Stimulated activated CD4-positive, alpha-beta T cell treated with anti-CD3 and anti-CD28 coated beads, Interleukin-1b, Interleukin-23, amount 100 ng/mL, for 24 hours (primary cell): ENCODE results near the gene DNAJC7.

Source experiments
- DNase-seq, 4 experiments: peaks; one replicate each; pipeline ENCODE4 v3.0.0-alpha.2; 2020; ENCODE audit warnings: low read depth in 4 of 4, low spot score in 1 of 4

Gene DNAJC7

DNA sequence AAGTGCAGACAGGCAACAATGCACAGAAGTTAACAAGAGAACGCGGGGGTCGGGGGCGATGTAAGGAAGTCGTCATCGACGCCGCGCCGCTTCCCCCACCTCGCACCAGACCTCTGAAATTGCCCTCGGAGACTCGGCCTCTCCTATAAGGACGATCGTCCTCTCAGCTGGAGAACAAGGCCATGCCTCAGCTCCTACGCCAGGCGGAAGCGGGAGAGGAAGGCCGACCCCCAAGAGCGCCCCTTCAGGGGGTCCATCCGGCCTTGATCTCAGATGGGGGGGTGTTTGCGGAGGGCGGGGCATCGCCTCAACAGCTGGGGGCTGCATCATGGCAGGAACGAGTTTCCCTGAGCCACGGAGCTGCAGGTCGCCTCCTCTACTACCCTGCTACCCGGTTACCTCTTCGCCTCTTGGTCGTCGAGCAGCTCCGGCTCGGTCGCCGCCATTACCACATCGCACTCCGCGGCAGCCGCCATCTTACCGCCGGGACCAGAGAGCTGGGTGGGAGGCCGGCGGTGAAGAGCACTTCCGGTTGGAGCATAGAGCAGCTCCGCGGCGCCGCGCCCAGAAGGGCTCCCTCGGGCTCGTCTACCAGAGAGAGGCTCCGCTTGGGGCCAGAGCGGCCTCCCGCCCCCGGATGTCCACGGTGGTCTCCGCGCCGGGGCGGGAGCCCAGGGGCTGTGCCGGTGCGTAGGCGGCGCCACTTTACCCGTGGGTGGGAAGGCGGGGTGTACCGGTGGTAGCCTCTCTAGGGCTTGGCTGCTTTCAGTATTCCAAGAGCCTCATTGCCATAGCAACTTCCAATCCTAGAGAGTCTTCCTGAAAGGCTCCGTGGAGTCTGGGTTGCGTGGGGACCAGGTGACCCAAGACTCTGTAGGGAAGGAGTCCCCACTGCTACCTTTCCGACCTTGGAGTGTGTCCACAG, at the start of gene DNAJC7:
DNAJC7 (minus strand) TSS at position 499 of the 925 bp plus-strand sequence; CDS start at position 476, 23 bp downstream.
- DNase-seq, result peak; percentile 73 to 87 (median 80)

- no peak for DNase-seq
Measured at GRCh38 chr17:42065201-42065600, 48.0 kb upstream of the DNAJC7 start.

DNA sequence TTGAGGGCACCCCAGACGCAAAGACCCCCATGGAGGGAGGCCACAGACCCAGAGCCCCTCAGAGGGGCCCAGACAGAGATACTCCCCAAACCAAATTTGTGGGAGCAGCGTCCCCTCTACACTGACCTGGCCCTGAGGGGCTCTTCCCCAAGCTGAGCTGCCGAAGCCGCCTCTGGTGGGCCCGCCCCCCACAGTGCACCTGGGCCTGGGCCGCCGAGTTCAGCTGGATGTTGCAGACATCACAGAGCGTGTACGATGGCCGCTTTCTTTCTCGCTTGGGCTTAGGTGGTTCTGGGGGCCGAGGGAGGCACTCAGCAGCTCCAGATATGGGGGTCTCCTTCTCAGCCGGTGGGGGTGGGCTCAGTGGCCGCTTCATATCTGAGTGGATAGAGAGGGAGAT, 45.4 kb upstream of the DNAJC7 start:
- no peak for DNase-seq

- no peak for DNase-seq
Measured at GRCh38 chr17:42061646-42062487, 44.6 kb upstream of the DNAJC7 start.

GRCh38 chr17:42060231-42060630, 43.0 kb upstream of the DNAJC7 start:
- DNase-seq, result no peak

GRCh38 chr17:42059815-42060214, 42.6 kb upstream of the DNAJC7 start:
- DNase-seq, result no peak

GRCh38 chr17:42058063-42058462, 40.8 kb upstream of the DNAJC7 start:
- no peak for DNase-seq

DNA sequence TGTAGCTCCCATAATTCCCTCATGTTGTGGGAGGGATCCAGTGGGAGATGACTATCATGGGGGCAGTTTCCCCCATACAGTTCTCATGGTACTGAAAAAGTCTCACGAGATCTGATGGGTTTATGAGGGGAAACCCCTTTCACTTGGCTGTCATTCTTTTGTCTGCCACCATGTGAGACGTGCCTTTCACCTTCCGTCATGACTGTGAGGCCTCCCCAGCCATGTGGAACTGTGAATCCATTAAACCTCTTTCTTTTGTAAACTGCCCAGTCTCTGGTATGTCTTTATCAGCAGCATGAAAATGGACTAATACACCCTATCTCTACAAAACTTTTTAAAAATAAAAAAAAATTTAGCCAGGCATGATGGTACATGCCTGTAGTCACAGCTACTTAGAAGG, 39.4 kb upstream of the DNAJC7 start:
- DNase-seq, result no peak

DNA sequence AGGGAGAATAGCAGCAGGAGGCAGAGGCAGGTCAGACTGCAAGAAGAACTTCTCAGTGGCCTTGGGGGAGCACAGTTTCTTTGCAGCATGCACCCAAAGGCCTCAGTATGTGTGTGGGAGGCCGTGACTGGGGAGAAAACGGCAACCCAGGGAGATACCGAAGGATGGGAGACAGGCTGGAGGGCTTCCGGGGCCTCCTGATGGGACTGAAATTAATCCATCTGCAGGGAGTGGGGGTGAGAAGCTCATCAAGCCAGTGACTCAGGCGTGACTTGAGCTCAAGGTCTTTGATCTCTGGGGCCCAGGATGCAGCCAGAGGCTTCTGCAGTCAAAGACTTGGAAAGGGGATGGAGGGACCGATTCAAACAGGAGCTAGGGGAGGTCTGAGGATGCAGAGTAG, 38.3 kb upstream of the DNAJC7 start:
- no peak for DNase-seq

DNA sequence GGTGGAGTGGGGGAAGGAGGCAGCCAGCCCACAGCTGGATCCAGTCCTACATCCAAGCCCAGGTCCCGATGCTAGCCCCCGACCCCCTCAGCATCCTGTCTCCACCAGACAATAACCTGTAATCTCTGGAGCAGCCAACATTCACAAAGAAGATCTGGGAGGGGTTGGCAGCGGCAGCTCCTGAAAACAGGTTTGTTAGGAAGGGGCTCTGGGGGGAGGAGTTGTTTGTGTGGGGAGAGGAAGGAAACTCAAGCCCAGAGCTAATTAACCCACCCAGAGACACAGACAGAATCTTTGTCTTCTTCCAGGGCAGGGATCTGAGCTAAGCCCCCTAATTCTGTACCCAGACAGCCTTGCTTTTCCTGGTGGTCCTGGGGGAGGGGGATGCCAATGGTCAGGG, 37.8 kb upstream of the DNAJC7 start:
- DNase-seq, result no peak

- no peak for DNase-seq
Measured at GRCh38 chr17:42053731-42054500, 36.7 kb upstream of the DNAJC7 start.

DNA sequence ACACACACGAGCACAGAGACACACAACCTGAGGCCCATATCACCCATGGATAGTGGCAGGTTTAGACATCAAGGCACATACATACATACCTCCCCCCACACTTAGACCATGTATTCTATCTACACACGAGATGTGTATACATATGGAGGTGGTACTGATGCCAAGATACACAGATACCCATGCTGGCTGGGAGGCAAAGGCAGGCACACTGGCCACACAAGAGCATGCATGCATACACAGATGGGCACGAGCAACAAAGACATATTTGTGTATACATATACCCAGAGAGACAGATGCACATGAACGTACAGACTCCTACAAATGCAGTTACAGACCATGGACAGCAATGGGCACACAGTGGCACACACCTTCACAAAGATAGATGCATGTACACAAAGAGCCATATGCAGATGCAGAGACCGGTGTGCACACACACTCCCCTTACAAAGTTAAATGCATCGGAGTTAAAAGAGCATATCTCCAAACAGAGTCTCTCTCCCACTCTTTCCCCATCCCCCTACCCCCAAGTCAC, 35.2 kb upstream of the DNAJC7 start:
- no peak for DNase-seq

- no peak for DNase-seq
Measured at GRCh38 chr17:42051645-42052044, 34.4 kb upstream of the DNAJC7 start.

DNA sequence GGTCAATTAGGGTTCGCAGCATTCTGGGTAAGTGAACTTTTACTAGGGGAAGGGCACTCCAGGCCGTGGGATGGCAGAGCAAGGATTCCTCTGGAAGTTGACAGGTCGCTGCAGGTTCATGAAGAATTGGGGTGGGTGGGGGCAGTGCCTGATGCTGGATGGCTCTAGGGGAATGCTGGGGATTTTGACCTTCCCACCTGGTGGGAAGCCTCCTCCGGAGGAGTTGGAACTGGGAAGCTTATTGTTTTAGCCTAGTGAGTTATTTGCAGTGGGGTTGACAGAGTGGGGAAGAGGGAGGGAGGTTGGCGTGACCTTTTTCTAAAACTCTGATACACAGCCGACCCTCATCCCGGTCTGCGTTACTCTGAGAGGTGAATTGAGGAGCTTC, 33.8 kb upstream of the DNAJC7 start:
- no peak for DNase-seq

- peak in 1 of 4 experiments; percentile 13 for DNase-seq
Measured at GRCh38 chr17:42050393-42051012, 33.3 kb upstream of the DNAJC7 start, which contains the start of gene C17orf113. C17orf113 (minus strand) TSS chr17:42050601; CDS start chr17:42043376, 7,225 bp downstream.

DNA sequence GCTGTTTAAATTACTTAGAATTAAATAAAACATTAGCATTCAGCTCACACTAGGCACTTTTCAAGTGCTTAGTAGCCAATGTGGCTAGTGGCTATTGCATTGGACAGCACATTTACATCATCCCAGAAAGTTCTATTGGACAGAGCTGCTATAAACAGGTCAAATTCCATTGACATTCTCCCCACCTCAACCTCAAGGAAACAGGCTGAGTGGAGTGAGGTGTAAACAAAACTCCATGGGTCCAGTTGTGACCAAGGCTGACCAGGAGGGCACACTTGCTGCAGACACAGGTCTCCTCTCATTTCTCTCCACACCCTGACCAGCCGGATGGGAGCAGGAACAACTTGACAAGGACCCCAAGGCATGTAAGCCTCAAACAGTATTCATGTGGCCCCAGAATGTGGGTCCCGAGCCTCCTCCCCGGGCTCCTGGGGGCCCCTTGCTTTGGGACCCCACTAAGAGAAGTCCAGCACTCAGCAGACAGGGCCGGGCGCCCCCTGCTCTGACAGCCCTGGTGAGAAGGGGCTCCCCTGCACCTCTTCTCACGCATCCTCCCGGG, 32.7 kb upstream of the DNAJC7 start:
- DNase-seq, result no peak

- DNase-seq, result no peak
Measured at GRCh38 chr17:42047343-42047742, 30.1 kb upstream of the DNAJC7 start.

DNA sequence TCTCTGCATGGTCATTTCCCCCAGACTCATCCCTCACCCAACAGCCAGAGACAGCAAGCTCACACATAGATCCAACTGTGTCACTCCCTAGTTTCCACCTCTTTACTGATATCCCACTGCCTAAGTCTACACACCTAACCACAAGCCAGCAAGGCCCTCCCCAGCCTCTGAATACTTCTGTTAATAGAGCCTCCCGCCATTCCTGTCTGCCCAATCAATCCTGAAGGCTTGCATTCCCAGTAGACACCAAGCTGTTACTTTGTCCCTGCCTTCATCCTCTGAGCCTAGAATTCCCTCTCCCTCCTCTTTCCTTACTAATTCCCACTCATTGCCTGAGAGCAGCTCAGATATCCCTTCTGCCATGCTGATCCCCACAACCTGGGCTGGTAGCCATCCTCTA, 28.5 kb upstream of the DNAJC7 start:
- no peak for DNase-seq

- no peak for DNase-seq
Measured at GRCh38 chr17:42042598-42043319, 25.5 kb upstream of the DNAJC7 start.
